Breast epithelium (tissue), 3 donors: ENCODE results near the gene C4orf50.

Experiments used
- POLR2A ChIP-seq: fragments of 450-650 bp; IDR thresholded peaks from one replicate; pipeline ENCODE4 v1.6.1; 2016; ENCODE audit warnings: antibody characterized with exemption, mild to moderate bottlenecking, moderate library complexity
- POLR2AphosphoS5 ChIP-seq, 3 donors: sonication (generic); formaldehyde crosslinking; IDR thresholded peaks; one replicate each; pipeline ENCODE4 v1.6.1; 2017; ENCODE audit warnings: antibody characterized with exemption in 3 of 3
- TF ChIP-seq, protein P1 (sequence below), 3 donors: fragments of 450-650 bp; IDR thresholded peaks; one replicate each; pipeline ENCODE4 v1.5.1; 2016 to 2017; ENCODE audit warnings: antibody characterized with exemption in 3 of 3, mild to moderate bottlenecking in 3 of 3, moderate library complexity in 3 of 3

DNA sequence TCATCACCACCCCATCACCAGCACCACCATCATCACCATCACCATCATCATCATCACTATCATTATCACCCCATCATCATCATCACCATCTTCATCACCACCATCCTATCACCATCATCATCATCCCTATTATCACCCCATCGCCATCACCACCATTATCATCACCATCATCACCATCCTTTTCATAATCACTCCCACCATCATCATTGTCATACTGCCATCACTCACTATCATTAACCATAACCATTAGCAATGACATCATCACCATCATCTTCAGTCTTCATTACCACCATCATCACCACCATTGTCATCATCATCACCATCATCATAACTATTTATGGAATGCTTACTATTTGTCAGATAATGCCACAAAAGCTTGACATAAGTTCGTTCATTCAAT, 161.0 kb downstream of the C4orf50 start:
- TF ChIP-seq, protein P1, sequence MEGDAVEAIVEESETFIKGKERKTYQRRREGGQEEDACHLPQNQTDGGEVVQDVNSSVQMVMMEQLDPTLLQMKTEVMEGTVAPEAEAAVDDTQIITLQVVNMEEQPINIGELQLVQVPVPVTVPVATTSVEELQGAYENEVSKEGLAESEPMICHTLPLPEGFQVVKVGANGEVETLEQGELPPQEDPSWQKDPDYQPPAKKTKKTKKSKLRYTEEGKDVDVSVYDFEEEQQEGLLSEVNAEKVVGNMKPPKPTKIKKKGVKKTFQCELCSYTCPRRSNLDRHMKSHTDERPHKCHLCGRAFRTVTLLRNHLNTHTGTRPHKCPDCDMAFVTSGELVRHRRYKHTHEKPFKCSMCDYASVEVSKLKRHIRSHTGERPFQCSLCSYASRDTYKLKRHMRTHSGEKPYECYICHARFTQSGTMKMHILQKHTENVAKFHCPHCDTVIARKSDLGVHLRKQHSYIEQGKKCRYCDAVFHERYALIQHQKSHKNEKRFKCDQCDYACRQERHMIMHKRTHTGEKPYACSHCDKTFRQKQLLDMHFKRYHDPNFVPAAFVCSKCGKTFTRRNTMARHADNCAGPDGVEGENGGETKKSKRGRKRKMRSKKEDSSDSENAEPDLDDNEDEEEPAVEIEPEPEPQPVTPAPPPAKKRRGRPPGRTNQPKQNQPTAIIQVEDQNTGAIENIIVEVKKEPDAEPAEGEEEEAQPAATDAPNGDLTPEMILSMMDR (IDR thresholded peaks at IDR 0.05) = no peak
- no peak for TF ChIP-seq POLR2AphosphoS5 (IDR thresholded peaks at IDR 0.05)
- TF ChIP-seq POLR2A = no peak
